KMS-11 (cell line): ENCODE results near the gene SYCP3.

ENCODE experiments used
- H2AFZ ChIP-seq: fragments of 200-600 bp; sonication (generic); 2 replicates; pipeline ENCODE4 v1.6.1; 2016; ENCODE audit warnings: antibody characterized with exemption, mixed run types, low read depth
- H3K27ac ChIP-seq: fragments of 200-600 bp; sonication (generic); 2 replicates; pipeline ENCODE4 v1.6.1; 2016; ENCODE audit warnings: mild to moderate bottlenecking, mixed run types
- H3K27me3 ChIP-seq: fragments of 200-600 bp; sonication (generic); 2 replicates; pipeline ENCODE4 v1.6.1; 2017; ENCODE audit warnings: mild to moderate bottlenecking, low read depth, mixed run types, moderate library complexity; ENCODE audit not compliant: insufficient read depth
- H3K36me3 ChIP-seq: fragments of 200-600 bp; sonication (generic); 2 replicates; pipeline ENCODE4 v1.6.1; 2017; ENCODE audit warnings: mild to moderate bottlenecking, mixed run types; ENCODE audit not compliant: insufficient read depth
- H3K4me1 ChIP-seq: fragments of 200-600 bp; sonication (generic); 2 replicates; pipeline ENCODE4 v1.6.1; 2016; ENCODE audit warnings: mild to moderate bottlenecking, low read depth, mixed run types; ENCODE audit not compliant: poor library complexity, severe bottlenecking
- H3K4me2 ChIP-seq: fragments of 200-600 bp; sonication (generic); 2 replicates; pipeline ENCODE4 v1.7.0; 2016; ENCODE audit warnings: mild to moderate bottlenecking, mixed run types
- H3K4me3 ChIP-seq: fragments of 200-600 bp; sonication (generic); IDR thresholded peaks from 2 replicates; pipeline ENCODE4 v1.6.1; 2017; ENCODE audit warnings: low read depth, low read length, mixed read lengths; ENCODE audit not compliant: insufficient read depth
- H3K79me2 ChIP-seq: fragments of 200-600 bp; sonication (generic); 2 replicates; pipeline ENCODE4 v1.6.1; 2016; ENCODE audit warnings: low read depth, mixed run types; ENCODE audit not compliant: insufficient read depth
- H3K9ac ChIP-seq: fragments of 200-600 bp; sonication (generic); 2 replicates; pipeline ENCODE4 v1.6.1; 2016; ENCODE audit warnings: mild to moderate bottlenecking, mixed run types
- H4K20me1 ChIP-seq: fragments of 200-600 bp; sonication (generic); 2 replicates; pipeline ENCODE4 v1.6.1; 2016; ENCODE audit warnings: mild to moderate bottlenecking, mixed run types; ENCODE audit not compliant: insufficient read depth
- TF ChIP-seq, protein P1 (sequence below): fragments of 200-600 bp; sonication (generic); conservative IDR thresholded peaks from 2 replicates; pipeline ENCODE4 v1.6.1; 2017; ENCODE audit warnings: low read depth, mild to moderate bottlenecking, antibody characterized with exemption, low read length, moderate library complexity, mixed read lengths

The SYCP3 gene

DNA sequence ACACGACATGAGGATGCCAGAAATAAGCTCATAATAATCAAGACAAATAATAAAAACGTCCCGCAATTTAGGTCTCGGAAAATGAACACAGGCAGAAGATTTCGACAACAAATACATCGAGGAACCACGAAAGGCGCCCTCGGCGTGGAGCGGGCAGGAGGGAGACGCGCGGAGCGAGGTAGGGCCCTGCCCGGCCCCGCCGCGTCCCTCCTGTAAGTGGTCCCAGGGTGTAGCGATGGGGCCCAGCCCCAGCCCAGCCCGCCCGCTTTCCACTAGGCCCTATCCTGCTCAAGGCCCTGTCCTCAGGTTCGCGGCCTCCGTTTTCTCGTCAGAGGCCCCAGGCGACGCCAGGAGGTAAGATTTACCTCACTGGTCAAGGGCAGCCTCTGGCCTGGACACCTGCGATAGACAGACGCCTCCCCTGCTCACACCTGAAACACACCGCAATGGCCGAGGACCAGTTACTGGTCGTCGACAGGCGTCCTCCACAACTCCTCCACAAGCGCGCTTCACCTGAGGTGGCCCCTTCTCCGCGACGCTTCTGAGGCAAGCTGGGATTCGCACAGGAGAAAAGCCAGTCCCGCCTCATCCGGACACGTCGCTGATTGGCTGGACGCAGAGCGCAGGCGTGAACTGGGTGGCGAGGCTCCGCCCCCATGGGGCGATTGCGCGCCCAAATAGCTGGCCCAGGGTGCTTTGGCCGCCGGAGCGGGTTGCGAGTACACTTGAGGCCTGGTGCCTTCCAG, at the start of gene SYCP3:
SYCP3 (minus strand) TSS at position 543 of the 746 bp plus-strand sequence. CDS start 1,527 bp downstream, outside the sequence.
- Histone ChIP-seq H3K4me1 (peaks cover 33% of the 10 kb centered on the region), H3K79me2 (no peaks in the 10 kb centered on the region), H2AFZ (no peak within 1 kb of the TSS), H3K27ac (no peak within 1 kb of the TSS), H3K36me3 (no peaks in the 10 kb centered on the region), H3K9ac (no peak within 1 kb of the TSS), H3K4me3 (no peak within 1 kb of the TSS), H3K27me3 (no peaks in the 10 kb centered on the region), H3K4me2 (no peak within 1 kb of the TSS), H4K20me1 (no peaks in the 10 kb centered on the region)
- TF ChIP-seq, protein P1, sequence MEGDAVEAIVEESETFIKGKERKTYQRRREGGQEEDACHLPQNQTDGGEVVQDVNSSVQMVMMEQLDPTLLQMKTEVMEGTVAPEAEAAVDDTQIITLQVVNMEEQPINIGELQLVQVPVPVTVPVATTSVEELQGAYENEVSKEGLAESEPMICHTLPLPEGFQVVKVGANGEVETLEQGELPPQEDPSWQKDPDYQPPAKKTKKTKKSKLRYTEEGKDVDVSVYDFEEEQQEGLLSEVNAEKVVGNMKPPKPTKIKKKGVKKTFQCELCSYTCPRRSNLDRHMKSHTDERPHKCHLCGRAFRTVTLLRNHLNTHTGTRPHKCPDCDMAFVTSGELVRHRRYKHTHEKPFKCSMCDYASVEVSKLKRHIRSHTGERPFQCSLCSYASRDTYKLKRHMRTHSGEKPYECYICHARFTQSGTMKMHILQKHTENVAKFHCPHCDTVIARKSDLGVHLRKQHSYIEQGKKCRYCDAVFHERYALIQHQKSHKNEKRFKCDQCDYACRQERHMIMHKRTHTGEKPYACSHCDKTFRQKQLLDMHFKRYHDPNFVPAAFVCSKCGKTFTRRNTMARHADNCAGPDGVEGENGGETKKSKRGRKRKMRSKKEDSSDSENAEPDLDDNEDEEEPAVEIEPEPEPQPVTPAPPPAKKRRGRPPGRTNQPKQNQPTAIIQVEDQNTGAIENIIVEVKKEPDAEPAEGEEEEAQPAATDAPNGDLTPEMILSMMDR, result no peak

DNA sequence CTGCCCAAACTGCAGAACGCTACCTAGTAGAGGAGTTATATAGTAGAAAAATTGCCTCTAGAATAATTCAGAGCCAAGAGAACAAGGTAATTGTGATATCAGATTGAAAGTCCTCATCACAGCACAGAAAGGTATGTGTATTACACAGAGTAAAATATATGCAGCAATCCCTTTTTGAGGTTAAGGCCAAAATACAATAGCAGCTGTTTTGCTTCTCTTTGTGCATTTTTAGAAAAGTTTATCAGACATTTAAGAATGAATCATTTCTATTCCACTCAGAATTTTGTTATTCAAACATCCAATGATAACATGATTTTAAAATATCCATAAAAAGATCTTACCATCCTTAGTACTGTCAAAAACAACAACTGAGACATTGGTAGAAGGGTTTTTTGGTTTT, 46.4 kb upstream of the SYCP3 start:
- Histone ChIP-seq H3K4me2 (no peak overlapping the region), H3K9ac (no peak overlapping the region), H3K4me3 (no peak overlapping the region), H3K4me1 (no peaks in the 10 kb centered on the region), H3K27me3 (no peaks in the 10 kb centered on the region), H3K79me2 (no peaks in the 10 kb centered on the region), H2AFZ (no peak overlapping the region), H4K20me1 (no peaks in the 10 kb centered on the region), H3K27ac (no peak overlapping the region), H3K36me3 (no peaks in the 10 kb centered on the region)
- TF ChIP-seq, protein P1, result no peak

DNA sequence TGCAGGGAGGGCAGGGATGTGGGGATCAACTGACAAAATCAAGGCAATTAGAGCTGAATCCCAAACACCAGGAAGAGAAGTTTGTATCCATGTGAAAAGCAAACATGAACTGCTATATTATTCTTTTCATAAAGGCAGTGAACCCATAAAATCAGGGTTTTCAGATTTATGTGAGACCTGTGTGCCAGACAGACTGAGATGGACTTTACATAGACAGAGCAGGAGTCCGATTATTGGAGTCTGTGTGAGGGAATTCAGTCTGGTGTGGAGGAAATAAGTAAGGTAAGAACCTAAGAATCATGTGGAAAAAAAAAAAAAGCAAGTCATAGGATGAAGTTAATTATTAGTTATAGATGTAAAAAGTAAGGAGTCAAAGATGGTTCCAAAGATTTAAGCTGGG, 45.1 kb upstream of the SYCP3 start:
- Histone ChIP-seq H3K36me3 (no peaks in the 10 kb centered on the region), H3K4me1 (no peaks in the 10 kb centered on the region), H3K9ac (no peak overlapping the region), H3K27me3 (no peaks in the 10 kb centered on the region), H4K20me1 (no peaks in the 10 kb centered on the region), H3K79me2 (no peaks in the 10 kb centered on the region), H2AFZ (no peak overlapping the region), H3K27ac (no peak overlapping the region), H3K4me3 (no peak overlapping the region), H3K4me2 (no peak overlapping the region)
- TF ChIP-seq, protein P1, result no peak

DNA sequence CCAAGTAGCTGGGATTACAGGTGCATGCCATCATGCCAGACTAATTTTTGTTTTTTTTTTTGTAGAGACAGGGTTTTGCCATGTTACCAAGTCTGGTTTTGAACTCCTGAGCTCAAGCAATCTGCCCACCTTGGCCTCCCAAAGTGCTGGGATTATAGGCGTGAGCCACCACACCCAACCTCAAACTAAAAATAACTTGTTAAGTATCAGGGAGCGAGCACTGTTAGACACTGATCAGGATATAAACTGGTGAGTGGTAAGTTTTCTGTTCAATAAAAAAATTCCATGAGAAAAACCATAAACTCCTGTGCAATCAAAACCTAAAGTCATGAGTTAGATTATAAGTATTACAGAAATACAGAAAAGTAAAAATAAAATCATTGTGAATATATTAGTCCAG, 44.6 kb upstream of the SYCP3 start:
- no peak overlapping the region for H3K9ac ChIP-seq
- H3K36me3 ChIP-seq, result no peaks in the 10 kb centered on the region
- no peak overlapping the region for H3K4me2 ChIP-seq

More for the DNA sequence above, 44.6 kb upstream of the SYCP3 start:
- no peaks in the 10 kb centered on the region for H3K27me3 ChIP-seq
- TF ChIP-seq, protein P1, result no peak
- H3K27ac ChIP-seq, result no peak overlapping the region
- H2AFZ ChIP-seq, result no peak overlapping the region
- H3K4me1 ChIP-seq, result no peaks in the 10 kb centered on the region
- H4K20me1 ChIP-seq, result no peaks in the 10 kb centered on the region
- no peaks in the 10 kb centered on the region for H3K79me2 ChIP-seq
- no peak overlapping the region for H3K4me3 ChIP-seq
